NCI-H1436 (cell line): ENCODE data around the gene FGFRL1.

ENCODE experiments used
- DNase-seq: peaks from one replicate; lab custom pipeline; 2025; lab: John Stamatoyannopoulos, UW

Gene FGFRL1

DNA sequence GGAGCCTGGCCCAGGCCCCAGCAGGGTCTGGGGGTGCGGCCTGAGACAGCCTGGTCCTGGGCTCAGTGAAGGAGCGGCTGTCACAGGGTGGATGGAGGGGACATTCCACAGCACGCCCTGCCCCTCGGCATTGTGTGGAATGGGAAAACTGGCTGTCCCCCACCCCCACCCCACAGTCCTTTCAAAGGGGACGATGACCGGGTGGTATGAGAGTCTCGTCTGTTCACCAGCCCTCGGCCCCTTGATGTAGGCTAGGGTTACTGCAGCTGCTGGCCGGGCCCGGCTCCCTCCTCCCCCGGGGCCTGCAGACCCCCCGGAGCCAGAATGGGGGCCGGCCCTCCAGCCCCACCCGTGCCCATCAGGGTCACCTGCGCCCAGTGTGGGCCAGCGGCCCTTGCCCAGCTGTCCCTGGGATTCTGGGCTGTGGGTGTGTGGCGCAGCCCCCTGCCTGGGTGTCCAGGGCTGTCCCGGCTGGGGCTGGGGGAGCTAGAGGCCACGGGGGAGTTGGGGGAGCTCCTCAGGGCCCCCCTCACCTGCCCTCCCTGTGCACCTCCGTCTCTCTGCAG lies 11.7 kb downstream of the FGFRL1 start:
- no peak for DNase-seq

DNA sequence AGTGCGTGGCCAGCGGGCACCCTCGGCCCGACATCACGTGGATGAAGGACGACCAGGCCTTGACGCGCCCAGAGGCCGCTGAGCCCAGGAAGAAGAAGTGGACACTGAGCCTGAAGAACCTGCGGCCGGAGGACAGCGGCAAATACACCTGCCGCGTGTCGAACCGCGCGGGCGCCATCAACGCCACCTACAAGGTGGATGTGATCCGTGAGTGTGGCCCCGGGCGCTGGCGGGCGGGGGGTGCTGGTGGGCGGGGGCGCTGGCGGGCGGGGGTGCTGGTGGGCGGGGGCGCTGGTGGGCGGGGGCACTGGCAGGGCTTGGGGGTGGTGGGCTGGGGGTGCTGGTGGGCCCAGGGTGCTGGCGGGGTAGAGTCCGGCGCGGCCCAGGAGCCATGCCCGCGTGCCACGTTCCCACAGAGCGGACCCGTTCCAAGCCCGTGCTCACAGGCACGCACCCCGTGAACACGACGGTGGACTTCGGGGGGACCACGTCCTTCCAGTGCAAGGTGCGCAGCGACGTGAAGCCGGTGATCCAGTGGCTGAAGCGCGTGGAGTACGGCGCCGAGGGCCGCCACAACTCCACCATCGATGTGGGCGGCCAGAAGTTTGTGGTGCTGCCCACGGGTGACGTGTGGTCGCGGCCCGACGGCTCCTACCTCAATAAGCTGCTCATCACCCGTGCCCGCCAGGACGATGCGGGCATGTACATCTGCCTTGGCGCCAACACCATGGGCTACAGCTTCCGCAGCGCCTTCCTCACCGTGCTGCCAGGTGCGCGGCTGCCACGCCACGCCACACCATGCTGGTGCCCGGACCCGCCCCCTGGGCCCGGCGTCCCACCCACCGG lies 12.7 kb downstream of the FGFRL1 start:
- DNase-seq = no peak

- DNase-seq = no peak
Measured at GRCh38 chr4:1024882-1025545, 13.6 kb downstream of the FGFRL1 start.

DNA sequence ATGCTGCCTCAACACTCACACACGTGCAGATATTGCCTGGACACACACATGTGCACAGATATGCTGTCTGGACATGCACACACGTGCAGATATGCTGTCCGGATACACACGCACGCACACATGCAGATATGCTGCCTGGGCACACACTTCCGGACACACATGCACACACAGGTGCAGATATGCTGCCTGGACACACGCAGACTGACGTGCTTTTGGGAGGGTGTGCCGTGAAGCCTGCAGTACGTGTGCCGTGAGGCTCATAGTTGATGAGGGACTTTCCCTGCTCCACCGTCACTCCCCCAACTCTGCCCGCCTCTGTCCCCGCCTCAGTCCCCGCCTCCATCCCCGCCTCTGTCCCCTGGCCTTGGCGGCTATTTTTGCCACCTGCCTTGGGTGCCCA lies 14.7 kb downstream of the FGFRL1 start:
- DNase-seq = no peak

GRCh38 chr4:1027219-1027914 lies 15.9 kb downstream of the FGFRL1 start:
- no peak for DNase-seq

DNA sequence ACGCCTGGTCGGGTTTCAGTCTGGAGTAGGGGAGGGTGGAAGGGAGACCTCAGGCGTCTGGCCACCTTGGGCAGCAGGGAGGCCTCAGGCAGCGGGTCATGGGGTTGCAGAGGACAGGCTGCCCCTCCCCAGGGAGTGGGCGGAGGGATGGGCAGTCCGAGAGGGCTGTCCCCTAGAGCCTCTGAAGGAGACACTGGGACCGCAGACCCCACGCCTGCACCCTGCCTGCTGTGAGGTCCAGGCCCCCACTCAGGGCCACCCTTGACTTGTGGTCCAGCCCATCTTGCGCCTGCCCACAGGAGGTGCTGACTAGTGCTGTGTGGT lies 16.5 kb downstream of the FGFRL1 start:
- no peak for DNase-seq

- DNase-seq = no peak
Measured at GRCh38 chr4:1028574-1029220, 17.3 kb downstream of the FGFRL1 start.

DNA sequence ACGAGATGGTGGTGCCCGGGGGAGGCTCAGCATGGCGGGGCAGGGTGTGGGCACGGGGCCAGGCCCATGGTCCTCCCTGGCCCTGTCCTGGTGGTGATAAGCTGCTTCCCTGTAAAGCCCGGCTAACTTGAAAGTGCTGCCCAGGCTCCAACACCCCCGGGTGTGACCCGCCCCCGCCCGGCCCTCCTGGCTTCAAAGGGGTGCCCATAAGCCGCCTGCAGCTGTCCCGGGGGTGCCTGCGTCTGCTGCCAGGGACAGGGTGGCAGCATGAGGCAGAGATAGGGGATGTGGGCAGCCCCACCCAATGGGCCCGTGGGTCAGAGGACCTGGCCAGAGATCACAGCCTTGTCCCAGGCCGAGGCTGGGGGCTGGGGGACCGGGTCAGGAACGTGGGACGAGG lies 18.1 kb downstream of the FGFRL1 start:
- DNase-seq = no peak

GRCh38 chr4:1030031-1030430 lies 18.6 kb downstream of the FGFRL1 start:
- peak; percentile 42 for DNase-seq

DNA sequence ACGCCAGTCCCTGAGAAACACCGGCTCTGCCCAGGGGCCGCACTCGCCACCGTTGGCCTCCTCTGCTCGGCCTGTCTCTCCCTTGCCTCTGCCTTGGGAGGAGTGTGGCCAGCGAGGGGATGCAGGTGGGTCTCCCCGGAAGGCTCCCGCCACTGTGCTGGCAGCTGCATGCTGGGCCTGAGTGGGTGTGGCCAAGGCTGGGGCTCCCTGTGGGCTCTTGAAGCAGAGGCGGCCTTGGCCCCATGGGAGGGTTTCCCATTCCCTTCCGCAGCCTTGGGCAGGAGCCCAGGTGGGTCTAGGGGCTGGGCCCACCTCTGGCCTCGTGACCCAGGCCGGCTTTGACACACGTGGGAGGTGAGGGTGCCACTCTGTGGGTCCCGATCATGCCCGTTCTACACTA lies 19.1 kb downstream of the FGFRL1 start:
- DNase-seq = peak; percentile 67

- no peak for DNase-seq
Measured at GRCh38 chr4:1031346-1031745, 19.9 kb downstream of the FGFRL1 start.

DNA sequence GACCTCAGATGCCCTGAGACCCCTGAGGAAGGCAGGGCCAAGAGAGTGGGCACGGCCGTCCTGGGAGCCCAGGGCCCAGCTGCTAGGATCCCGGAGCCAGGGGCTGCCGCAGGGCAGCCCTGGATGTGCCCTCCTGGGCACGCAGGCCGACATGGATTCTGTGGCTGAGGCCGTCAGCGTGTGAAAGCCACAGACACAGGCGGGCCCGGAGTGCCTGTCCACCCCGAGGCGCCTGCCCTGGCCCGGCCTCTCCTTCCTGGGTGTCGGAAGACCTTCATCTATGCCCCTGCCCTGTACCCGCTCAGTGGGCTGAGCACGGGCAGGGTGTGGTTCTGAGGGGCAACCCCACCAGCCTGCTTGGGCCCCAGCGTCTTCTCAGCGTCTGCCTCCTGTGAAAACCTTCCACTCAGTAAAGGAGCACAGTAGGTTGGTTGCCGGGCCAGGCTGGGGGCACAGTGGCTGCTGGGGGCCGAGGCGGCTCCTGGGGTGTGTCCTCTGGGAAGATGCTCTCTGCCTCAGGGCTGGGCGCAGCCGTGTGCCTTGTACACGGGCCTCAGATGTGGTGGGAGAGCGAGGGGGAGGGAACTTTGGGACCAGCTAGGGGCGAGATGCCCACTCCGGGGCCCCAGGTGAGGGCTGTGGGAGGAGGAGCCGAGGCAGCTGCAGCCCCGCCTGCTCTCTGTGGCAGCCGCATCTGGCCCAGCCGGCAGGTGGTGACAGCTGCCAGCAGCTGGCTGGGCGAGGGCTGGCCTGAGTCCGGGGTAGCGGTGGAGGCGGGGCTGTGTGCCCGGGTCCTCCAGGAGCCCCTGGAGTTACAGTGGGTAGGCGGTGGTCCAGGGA lies 20.8 kb downstream of the FGFRL1 start:
- DNase-seq = no peak

DNA sequence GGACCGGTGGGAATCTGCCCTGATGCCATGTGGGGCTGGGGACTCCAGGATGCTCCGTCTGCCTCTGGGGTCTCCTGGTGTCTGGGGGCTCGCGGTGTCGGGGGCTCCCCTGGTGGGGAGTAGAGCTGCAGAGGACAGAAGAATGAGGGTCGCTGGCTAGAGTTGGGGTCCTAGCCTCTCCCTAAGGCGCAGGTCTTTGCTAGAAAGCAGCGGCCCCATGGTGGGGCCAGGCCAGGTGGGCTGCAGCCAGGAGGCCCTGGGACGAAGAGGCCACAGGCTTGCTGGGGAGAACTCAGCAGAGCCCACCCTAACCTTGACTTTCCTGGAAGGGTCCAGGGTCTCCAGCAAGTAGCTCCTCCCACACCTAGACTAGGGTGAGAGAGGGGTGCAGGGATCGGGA lies 21.4 kb downstream of the FGFRL1 start:
- DNase-seq = no peak

DNA sequence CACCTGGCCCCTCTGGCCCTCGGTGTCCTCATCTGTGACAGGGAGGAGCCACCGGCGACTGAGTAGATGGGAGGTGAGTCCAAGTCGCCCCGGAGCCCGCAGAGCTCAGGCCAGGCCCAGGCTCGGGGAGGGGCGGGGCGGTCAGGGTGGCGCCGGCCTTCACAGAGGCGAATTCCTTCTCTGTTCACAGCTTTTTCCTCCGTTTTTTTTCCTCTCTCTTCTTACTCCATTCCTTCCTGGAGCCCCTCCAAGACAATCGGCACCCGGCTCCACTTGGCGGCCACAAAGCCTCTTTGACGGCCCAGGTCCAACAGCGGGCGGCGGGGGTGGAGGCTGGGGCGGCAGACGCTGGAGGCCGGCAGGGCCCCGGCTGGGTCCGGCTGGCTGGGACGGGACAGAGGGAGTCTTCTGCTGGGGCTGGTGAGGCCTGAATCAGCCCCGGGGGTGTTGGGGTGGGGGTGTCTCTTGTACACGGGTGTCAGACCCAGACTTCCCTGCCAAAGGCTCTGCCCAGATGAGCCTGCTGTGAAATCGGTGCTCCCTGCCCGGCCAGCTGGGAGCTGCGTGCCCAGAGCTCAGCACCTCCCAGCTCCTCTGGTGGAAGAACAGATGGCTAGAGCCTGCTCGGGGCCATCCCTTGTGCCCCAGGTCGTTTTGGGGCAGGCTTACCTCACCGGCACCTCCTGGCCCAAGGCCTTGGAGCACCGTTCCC lies 22.6 kb downstream of the FGFRL1 start:
- DNase-seq = no peak

GRCh38 chr4:1035510-1035909 lies 24.1 kb downstream of the FGFRL1 start:
- DNase-seq = no peak

GRCh38 chr4:1036095-1036494 lies 24.7 kb downstream of the FGFRL1 start:
- DNase-seq = no peak

DNA sequence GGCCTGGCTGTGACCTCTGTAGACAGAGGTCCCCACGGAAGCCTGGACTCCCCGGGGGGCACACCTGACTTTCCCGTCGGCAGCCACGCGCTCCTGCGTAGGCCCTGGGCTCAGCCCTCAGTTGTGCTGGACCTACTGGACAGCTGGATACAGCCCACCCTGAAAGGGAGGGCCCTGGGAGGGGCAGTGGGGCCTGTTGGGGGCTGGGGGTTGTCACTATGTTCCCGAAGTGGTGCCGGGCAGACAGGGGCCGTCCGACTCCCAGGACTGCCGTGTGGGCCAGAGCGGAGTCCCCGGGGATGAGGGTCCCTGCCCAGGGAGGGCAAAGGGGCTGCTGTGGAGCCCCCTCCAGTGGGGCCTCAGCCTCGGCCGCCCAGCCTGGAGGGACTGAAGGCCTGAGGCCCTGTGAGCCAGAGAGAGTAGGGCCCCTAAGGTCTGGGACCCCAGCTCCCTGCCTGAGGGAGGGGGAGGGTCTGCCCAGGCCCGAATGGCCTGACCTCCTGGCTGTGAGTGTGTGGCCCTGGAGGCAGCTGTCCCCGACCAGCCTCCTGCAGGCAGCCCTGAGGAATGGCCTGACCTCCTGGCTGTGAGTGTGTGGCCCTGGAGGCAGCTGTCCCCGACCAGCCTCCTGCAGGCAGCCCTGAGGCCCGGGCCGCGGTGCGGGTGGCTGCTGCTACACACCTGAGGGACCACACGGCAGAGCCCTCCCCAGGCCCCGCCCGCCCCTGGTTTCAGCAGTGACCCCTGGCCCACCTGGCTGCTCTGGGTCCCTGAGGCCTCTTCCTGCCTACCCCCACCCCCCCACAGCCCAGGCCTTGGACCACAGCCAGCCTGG lies 25.8 kb downstream of the FGFRL1 start:
- DNase-seq = no peak

GRCh38 chr4:1038948-1039492 lies 27.6 kb downstream of the FGFRL1 start:
- DNase-seq = no peak
